Keratinocyte (primary cell): ENCODE results near the gene UTS2B.

Source experiments
- EZH2 ChIP-seq: IDR thresholded peaks from one replicate; pipeline ENCODE4 v1.6.1; 2012; ENCODE audit warnings: inconsistent platforms, mild to moderate bottlenecking, low read length, moderate library complexity
- TF ChIP-seq, protein P1 (sequence below), 3 experiments: IDR thresholded peaks in 1 of 3; conservative IDR thresholded peaks in 1 of 3; optimal IDR thresholded peaks in 1 of 3; 2 replicates in 2 of 3; 3 replicates in 1 of 3; pipeline versions ENCODE3 to v1.5.1; 2011; ENCODE audit warnings: low read length in 3 of 3, mild to moderate bottlenecking in 3 of 3, moderate library complexity in 2 of 3, control low read depth in 1 of 3, inconsistent platforms in 1 of 3; ENCODE audit not compliant: insufficient read depth in 2 of 3; ENCODE audit errors: extremely low read depth in 1 of 3

DNA sequence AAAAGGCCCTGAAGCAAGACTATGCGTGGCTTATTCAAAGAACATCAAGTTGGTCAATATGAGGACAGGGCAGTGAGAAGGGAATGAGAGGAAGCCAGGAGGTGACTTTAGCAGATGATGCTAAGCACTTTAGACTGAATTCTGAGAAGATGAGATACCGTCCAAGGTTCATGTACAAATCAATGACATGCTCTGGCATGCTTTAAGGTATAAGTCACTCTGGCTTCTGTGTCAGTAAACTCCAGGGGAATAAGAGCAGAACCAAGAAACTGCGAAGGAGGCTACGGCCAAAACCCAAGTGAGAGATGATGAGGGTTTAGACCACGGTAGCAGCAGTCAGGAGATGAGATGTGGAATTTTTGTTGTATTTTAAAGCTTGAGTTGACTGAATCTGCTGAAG is 10.0 kb downstream of the UTS2B start:
- TF ChIP-seq, protein P1, sequence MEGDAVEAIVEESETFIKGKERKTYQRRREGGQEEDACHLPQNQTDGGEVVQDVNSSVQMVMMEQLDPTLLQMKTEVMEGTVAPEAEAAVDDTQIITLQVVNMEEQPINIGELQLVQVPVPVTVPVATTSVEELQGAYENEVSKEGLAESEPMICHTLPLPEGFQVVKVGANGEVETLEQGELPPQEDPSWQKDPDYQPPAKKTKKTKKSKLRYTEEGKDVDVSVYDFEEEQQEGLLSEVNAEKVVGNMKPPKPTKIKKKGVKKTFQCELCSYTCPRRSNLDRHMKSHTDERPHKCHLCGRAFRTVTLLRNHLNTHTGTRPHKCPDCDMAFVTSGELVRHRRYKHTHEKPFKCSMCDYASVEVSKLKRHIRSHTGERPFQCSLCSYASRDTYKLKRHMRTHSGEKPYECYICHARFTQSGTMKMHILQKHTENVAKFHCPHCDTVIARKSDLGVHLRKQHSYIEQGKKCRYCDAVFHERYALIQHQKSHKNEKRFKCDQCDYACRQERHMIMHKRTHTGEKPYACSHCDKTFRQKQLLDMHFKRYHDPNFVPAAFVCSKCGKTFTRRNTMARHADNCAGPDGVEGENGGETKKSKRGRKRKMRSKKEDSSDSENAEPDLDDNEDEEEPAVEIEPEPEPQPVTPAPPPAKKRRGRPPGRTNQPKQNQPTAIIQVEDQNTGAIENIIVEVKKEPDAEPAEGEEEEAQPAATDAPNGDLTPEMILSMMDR (optimal IDR thresholded peaks at IDR 0.05 in 1 of 3, IDR thresholded peaks at IDR 0.05 in 1 of 3, conservative IDR thresholded peaks at IDR 0.05 in 1 of 3; ENCODE audit: extremely low read depth in 1 of 3, insufficient read depth in 2 of 3, low read length in 3 of 3): no peak
- TF ChIP-seq EZH2: no peak
